ENCODE measurements around the gene TMOD4.
"Not testable (repeated sequence)": the region's sequence is repeated elsewhere in the genome, so short reads cannot be mapped to it uniquely, and the experiment has no call there.

GRCh38 chr1:151188667-151189066 is 12.9 kb upstream of the TMOD4 start:
- TF ChIP-seq CTCF (IDR thresholded peaks at IDR 0.05; ENCODE audit: insufficient read depth, low read length, poor library complexity, severe bottlenecking); EZH2phosphoT487 (conservative IDR thresholded peaks at IDR 0.05; ENCODE audit: low read length): not testable (repeated sequence)
